WTC11 (cell line): ENCODE measurements around the gene SPTLC2.

Source experiments
- ATF2 ChIP-seq: sonication (generic); formaldehyde crosslinking; IDR thresholded peaks from 2 replicates; pipeline ENCODE4 v1.8.1; 2022; ENCODE audit warnings: low read depth, missing genetic modification reagents, borderline replicate concordance
- ETV6 ChIP-seq: sonication (generic); formaldehyde crosslinking; IDR thresholded peaks from 2 replicates; pipeline ENCODE4 v1.8.1; 2022; ENCODE audit warnings: mild to moderate bottlenecking, missing genetic modification reagents
- FOXJ3 ChIP-seq: sonication (generic); formaldehyde crosslinking; IDR thresholded peaks from 2 replicates; pipeline ENCODE4 v1.9.0; 2021; ENCODE audit warnings: missing genetic modification reagents, mild to moderate bottlenecking, borderline replicate concordance
- FOXK1 ChIP-seq: sonication (generic); formaldehyde crosslinking; IDR thresholded peaks from 2 replicates; pipeline ENCODE4 v1.8.0; 2022; ENCODE audit warnings: mild to moderate bottlenecking, moderate library complexity, missing genetic modification reagents
- HMGXB4 ChIP-seq: sonication (generic); formaldehyde crosslinking; IDR thresholded peaks from 2 replicates; pipeline ENCODE4 v1.8.1; 2023; ENCODE audit warnings: mild to moderate bottlenecking, moderate library complexity, missing genetic modification reagents
- JUN ChIP-seq: sonication (generic); formaldehyde crosslinking; IDR thresholded peaks from 2 replicates; pipeline ENCODE4 v1.8.0; 2023; ENCODE audit warnings: mild to moderate bottlenecking, missing genetic modification reagents
- PRDM15 ChIP-seq: sonication (generic); formaldehyde crosslinking; IDR thresholded peaks from 2 replicates; pipeline ENCODE4 v1.8.0; 2022; ENCODE audit warnings: missing genetic modification reagents
- SMAD3 ChIP-seq: sonication (generic); formaldehyde crosslinking; IDR thresholded peaks from 2 replicates; pipeline ENCODE4 v1.8.0; 2022; ENCODE audit warnings: missing genetic modification reagents, mild to moderate bottlenecking, borderline replicate concordance
- TF ChIP-seq, protein P1 (sequence below): fragments of 200-600 bp; IDR thresholded peaks from 2 replicates; pipeline ENCODE4 v1.8.0; 2022; ENCODE audit warnings: antibody characterized with exemption
- TF ChIP-seq, protein P2 (sequence below): sonication (generic); formaldehyde crosslinking; IDR thresholded peaks from 2 replicates; pipeline ENCODE4 v1.8.1; 2023; ENCODE audit warnings: mild to moderate bottlenecking, missing genetic modification reagents

DNA sequence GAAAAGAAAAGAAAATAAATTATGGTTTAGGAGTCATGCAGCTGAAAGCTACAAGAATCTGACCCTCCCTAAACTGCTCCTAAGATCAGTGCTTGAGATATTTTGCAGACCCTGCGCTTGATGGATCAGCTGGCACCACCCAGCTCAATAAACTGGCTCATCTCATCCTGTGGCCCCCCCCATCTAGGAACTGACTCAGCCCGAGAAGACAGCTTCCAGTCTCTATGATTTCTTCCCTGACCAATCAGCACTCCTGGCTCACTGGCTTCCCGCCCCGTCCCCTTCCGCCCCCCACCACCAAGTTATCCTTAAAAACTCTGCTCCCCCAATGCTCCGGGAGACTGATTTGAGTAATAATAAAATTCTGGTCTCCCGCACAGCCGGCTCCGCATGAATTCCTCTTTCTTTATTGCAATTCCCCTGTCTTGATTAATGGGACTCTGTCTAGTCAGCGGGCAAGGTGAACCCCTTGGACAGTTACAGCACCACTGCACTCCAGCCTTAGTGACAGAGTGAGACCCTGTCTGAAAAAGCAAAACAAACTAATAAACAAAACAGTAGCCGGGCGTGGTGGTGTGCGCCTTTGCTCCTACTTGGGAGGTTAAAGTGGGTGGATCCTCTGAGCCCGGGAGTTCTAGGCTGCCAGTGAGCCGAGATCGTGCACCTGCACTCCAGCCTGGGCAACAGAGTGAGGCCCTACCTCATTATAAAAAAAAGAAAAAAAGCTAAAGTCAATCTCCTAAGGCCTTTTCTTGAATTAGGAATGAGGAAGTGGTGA, 24.5 kb upstream of the SPTLC2 start:
- TF ChIP-seq, protein P1, sequence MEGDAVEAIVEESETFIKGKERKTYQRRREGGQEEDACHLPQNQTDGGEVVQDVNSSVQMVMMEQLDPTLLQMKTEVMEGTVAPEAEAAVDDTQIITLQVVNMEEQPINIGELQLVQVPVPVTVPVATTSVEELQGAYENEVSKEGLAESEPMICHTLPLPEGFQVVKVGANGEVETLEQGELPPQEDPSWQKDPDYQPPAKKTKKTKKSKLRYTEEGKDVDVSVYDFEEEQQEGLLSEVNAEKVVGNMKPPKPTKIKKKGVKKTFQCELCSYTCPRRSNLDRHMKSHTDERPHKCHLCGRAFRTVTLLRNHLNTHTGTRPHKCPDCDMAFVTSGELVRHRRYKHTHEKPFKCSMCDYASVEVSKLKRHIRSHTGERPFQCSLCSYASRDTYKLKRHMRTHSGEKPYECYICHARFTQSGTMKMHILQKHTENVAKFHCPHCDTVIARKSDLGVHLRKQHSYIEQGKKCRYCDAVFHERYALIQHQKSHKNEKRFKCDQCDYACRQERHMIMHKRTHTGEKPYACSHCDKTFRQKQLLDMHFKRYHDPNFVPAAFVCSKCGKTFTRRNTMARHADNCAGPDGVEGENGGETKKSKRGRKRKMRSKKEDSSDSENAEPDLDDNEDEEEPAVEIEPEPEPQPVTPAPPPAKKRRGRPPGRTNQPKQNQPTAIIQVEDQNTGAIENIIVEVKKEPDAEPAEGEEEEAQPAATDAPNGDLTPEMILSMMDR: no peak
- TF ChIP-seq FOXK1 (no peak), PRDM15 (CRISPR knock-in tag) (no peak), HMGXB4 (no peak), FOXJ3 (no peak), ATF2 (CRISPR knock-in tag) (no peak), ETV6 (CRISPR knock-in tag) (no peak), SMAD3 (no peak), JUN (CRISPR knock-in tag) (no peak)
- TF ChIP-seq, protein P2, sequence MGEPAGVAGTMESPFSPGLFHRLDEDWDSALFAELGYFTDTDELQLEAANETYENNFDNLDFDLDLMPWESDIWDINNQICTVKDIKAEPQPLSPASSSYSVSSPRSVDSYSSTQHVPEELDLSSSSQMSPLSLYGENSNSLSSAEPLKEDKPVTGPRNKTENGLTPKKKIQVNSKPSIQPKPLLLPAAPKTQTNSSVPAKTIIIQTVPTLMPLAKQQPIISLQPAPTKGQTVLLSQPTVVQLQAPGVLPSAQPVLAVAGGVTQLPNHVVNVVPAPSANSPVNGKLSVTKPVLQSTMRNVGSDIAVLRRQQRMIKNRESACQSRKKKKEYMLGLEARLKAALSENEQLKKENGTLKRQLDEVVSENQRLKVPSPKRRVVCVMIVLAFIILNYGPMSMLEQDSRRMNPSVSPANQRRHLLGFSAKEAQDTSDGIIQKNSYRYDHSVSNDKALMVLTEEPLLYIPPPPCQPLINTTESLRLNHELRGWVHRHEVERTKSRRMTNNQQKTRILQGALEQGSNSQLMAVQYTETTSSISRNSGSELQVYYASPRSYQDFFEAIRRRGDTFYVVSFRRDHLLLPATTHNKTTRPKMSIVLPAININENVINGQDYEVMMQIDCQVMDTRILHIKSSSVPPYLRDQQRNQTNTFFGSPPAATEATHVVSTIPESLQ (CRISPR knock-in tag): no peak
